NT2/D1 (cell line): ENCODE measurements around the gene MYO15B.

Source experiments
- SUZ12 ChIP-seq: IDR thresholded peaks from 2 replicates; pipeline ENCODE4 v1.6.1; 2011; ENCODE audit not compliant: insufficient read length, insufficient read depth; ENCODE audit errors: extremely low read depth
- ZNF274 ChIP-seq: IDR thresholded peaks from 2 replicates; pipeline ENCODE4 v1.6.1; 2011; ENCODE audit warnings: mild to moderate bottlenecking, low read depth, low read length

DNA sequence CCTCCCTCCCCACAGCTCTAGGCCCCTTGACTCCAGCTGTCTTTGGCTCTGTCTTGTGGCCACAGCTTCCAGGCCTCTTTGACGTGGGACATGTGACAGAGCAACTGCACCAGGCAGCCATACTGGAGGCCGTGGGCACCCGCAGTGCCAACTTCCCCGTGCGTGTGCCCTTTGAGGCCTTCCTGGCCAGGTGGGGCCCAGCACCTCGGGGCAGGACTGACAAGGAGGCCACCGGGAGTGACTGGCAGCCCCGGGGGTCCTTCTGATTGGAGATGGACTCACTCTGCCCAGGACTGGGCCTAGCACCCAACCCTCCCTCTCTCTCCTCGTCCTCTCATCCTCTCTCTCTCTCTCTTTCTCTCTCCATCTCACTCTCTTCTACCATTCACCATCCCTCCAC lies 15.5 kb downstream of the MYO15B start:
- TF ChIP-seq ZNF274 (no peak), SUZ12 (no peak)
